HG02610 (cell line): ENCODE measurements around the gene RAPGEF4.
"Not testable (repeated sequence)": the region's sequence is repeated elsewhere in the genome, so short reads cannot be mapped to it uniquely, and the experiment has no call there.

Experiments
- ATAC-seq: cut with Tn5 transposase; IDR thresholded peaks from one replicate; pipeline ENCODE4 v1.9.1; 2021; ENCODE audit warnings: mild to moderate bottlenecking, moderate library complexity; ENCODE audit not compliant: unreplicated experiment

Gene RAPGEF4

GRCh38 chr2:172725746-172726145, 9.9 kb upstream of the RAPGEF4 start:
- no peak for ATAC-seq

GRCh38 chr2:172726172-172726735, 9.4 kb upstream of the RAPGEF4 start:
- ATAC-seq, result no peak

DNA sequence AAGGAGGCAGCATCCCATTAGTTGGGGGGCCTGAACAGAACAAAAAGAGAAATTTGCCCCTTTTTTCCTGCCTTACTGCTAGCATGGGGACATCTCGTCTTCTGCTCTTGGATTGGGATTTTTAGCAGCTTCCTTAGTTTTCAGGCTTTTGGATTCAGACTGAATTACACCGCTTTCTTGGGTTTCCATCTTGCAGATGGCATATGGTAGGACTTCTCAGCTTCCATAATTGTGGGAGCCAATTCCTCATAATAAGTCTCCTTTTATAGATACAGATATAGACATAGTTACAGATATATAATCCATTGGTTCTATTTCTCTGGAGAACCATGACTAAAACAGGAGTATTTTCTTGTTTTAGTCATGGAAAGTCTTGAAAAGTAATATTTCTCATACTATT, 5.2 kb upstream of the RAPGEF4 start:
- ATAC-seq, result no peak

DNA sequence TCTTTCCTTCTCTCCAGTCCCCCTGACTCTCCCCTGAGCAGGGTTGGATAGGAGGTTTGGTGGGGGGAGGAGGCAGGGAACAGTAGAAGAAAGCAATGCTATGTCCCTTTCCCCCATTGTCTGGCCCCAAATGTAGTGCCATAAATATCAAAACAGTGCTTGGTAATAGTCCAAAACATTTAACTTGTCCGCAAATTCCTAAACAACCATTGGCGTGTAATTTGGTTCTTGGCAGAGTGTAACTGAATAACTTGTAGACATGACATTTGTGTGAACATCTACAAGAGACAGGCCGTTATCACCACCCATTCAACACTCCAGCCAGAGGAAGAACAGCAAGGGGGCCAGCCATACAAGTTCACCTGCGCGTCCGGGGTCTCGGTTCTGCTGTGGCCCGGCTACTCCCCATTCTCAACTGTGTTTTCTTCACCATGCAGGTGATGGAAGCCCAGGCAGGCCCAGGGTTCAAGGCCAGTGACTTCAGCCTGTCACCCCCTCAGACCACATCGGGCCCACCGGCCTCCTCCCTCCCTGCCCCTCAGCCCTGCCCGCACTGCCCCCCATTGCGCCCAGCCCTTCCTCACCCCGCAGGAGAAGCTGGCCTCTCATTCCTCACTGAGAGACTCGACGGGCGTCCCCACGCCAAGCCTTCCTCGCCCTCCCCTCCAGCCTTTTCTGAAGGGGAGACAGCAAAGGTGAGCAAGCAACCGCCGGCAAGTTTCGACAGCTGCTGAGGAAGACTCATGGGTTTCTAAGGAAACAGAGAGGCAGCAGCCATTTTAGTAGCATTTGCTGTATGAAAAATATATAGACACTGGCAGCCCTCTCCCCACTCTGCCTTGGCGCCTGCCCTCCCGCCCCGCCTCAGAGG, 699 bp upstream of the RAPGEF4 start:
- ATAC-seq, result no peak

- ATAC-seq, result no peak
Observed at GRCh38 chr2:172736424-172737174, 954 bp downstream of the RAPGEF4 start.

- no peak for ATAC-seq
Observed at GRCh38 chr2:172739661-172740266, 4.1 kb downstream of the RAPGEF4 start.

DNA sequence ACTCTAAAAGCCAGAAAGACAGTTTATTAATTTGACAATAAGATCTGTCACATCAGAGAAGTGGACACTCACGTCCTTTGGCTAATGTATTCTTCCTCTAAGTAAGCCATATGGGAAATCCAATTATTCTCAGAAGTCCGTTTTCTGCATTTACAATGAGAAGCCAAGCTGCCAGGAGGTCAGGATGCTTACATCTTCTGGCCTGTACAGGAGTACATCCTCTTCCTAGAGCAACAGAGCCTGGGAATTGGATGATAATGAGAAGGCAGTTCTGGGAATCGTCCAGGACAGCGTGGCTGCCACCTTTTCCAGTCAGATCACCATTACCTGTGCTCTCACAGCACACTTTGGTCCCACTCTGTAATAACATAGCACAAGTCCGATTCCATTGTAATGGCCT, 5.2 kb downstream of the RAPGEF4 start:
- no peak for ATAC-seq

DNA sequence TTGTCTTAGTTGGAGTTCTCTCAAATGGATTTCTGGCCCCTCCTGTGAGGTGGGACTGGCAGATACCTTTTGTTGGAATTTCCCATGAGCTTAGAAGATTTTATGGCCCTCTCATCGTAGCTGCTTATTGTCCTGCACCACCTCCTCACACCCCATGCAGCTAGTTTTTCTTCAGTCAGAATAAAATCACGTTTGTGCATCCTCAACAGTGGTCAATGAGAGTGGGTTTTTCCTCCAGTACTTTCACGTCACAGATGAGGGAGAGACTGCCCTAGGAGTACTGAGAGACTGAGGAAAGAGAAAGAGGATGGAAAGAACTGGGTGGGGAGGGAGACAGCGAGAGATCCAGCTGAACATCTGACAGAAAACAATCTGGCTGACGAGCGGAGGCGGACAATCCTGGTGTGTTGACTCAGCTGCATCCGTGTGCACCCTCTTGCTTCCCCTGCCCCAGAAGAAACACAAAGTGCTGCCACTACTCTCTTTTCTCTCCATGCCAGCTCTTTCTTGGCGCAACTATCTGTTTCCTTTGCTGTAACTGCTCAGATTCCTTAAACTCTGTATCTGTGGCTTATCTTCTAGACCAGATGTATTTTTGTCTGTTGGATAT, 7.4 kb downstream of the RAPGEF4 start:
- ATAC-seq, result no peak

DNA sequence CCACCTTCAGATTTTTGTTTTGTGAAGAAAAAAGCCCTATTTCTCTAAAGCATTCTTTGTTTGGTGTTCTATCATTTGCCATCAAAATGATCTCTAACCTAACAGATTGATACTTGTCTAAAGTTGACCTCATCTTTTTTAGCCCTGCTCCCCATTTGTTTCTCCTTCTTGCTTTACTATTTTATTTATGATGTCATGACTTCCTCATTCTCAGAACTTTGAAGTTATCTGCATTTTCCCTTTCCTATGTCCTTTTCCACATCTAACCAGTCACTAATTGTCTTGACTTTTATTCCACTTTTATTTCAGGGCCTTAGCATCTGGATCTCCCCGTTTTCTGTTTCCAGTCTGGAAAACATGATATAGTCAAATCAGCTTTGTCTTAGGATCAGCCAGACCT, 8.3 kb downstream of the RAPGEF4 start:
- no peak for ATAC-seq

DNA sequence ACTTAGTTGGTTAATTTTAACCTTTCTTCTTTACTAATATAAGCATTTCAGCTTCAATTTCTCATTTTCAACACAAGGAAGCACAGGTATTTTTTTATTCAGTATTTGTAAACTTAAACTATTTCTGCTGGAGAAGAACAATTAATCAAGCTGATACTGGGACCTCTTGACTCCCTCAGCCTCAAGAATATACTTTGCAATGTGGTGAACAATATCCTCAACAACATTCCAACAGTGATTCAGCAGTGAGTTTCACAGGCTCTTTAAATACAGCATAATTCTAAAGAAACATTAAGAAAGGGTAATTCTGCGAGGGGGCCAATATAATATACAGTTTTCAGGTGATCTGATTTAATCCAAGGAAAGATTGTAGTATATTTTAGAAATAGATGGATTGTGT, 10.0 kb downstream of the RAPGEF4 start:
- no peak for ATAC-seq

DNA sequence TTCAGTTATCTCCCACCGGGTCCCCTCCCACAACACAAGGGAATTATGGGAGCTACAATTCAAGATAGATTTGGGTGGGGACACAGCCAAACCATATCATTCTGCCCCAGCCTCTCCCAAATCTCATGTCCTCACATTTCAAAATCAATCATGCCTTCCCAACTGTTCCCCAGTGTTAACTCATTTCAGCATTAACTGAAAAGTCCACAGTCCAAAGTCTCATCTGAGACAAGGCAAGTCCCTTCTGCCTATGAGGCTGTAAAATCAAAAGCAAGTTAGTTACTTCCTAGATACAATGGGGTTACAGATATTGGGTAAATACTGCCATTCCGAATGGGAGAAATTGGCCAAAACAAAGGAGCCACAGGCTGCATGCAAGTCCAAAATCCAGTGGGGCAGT, 12.9 kb downstream of the RAPGEF4 start:
- not testable (repeated sequence) for ATAC-seq

- no peak for ATAC-seq
Observed at GRCh38 chr2:172749388-172749787, 13.7 kb downstream of the RAPGEF4 start.

GRCh38 chr2:172751564-172751963, 15.9 kb downstream of the RAPGEF4 start:
- ATAC-seq, result no peak

GRCh38 chr2:172753610-172754009, 18.0 kb downstream of the RAPGEF4 start:
- ATAC-seq, result no peak

- ATAC-seq, result no peak
Observed at GRCh38 chr2:172759441-172759840, 23.8 kb downstream of the RAPGEF4 start.

GRCh38 chr2:172761306-172761705, 25.7 kb downstream of the RAPGEF4 start:
- no peak for ATAC-seq

DNA sequence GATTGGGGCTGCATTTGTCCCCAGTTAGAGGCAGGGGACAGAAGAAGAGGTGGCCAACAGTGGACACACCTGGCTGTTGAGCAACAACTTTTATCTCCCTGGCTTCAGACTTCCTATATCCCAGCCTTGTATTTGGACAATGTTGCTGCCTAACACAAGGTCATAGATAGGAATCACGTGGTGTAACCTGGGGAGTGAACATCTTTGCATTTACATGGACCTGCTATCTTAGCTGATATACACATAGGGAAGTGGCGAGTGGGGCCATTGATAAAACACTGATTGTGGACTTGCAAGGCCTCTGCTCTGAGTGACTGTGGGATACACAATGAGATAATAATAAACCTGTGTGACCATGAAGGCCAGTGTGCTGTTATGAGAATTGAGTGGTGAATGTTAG, 26.9 kb downstream of the RAPGEF4 start:
- ATAC-seq, result no peak

DNA sequence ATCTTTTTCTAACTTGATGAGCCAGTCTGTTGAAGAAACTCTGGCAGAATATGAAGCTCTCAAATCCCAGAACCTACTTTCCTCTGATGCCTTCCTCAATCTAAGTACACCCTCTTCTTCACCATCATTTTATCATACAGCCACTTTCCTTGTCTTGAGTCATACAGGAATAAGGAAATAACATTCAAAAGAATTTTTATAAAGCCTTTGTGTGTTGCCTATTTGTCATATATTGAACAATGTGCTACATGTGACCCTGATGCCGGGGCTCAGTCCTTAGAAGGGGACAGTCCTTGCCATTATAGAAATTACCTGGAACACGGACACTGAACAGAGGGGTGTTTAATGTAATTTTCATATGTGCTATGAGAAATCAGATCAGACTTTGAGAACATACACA, 27.4 kb downstream of the RAPGEF4 start:
- no peak for ATAC-seq

- no peak for ATAC-seq
Observed at GRCh38 chr2:172765662-172766061, 30.0 kb downstream of the RAPGEF4 start.

- ATAC-seq, result no peak
Observed at GRCh38 chr2:172768401-172768800, 32.8 kb downstream of the RAPGEF4 start.

DNA sequence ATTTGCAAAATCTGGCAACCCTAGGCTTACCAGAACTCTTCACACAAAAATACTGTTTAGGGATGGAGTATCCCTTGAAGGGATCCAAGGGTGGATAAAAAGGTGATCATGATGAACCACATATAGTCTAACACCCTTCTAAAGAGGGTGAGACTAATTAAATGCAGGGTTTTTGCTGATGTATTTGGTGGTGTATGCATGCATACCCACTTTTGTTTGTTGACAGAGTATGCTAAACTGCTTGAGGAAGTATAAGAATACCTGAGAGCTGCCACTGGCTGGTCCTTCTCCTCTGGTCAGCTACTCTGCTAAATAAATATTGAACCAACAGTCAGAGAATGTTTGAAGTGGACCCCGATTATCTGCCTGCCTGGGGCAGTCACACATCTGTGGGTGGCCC, 34.2 kb downstream of the RAPGEF4 start:
- no peak for ATAC-seq
